Endothelial cell of umbilical vein (primary cell): ENCODE measurements around the gene CHD6.

ENCODE experiments used
- TF ChIP-seq, protein P1 (sequence below), 2 donors: IDR thresholded peaks; 1 replicate in 1 of 2; 2 replicates in 1 of 2; pipeline ENCODE4 v1.5.1; 2011; ENCODE audit warnings: low read length in 2 of 2, mild to moderate bottlenecking in 2 of 2, moderate library complexity in 2 of 2, control low read depth in 1 of 2, inconsistent platforms in 1 of 2, low read depth in 1 of 2; ENCODE audit not compliant: insufficient read depth in 1 of 2; ENCODE audit errors: extremely low read depth in 1 of 2
- TF ChIP-seq, protein P2 (sequence below): IDR thresholded peaks from 2 replicates; pipeline ENCODE4 v1.6.1; 2011; ENCODE audit not compliant: insufficient read depth, insufficient read length

DNA sequence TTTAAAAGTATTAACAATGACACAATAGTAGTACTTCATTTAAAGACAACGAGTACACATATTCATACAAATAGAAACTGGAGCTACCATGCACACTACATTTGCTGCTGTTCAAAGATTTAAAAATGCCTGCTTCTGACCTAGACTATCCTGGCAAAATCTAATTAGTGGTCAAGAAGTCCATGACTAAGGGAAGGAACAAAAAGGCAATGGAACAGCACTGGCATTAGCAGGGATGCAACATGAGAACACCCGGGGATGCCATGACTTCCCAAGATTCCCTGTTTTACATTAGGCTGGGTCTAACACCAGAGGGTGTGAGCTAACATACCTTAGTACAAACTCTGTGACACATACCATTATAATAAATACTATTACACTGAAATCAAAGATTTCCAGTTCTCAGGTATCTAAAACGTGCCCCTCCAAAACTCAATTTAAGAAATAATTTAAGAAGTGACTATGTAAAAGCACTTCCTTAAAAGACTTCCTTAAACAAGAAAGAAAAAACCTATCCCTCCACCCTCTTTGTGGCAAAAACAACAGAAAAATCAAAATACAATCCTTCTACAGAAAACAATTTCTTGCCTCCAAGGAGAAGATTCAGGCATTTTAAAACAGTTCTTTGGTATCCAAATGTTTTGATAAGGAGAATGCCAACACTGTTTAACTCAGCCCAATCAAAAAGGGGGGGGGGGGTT is 25.5 kb downstream of the CHD6 start:
- TF ChIP-seq, protein P1, sequence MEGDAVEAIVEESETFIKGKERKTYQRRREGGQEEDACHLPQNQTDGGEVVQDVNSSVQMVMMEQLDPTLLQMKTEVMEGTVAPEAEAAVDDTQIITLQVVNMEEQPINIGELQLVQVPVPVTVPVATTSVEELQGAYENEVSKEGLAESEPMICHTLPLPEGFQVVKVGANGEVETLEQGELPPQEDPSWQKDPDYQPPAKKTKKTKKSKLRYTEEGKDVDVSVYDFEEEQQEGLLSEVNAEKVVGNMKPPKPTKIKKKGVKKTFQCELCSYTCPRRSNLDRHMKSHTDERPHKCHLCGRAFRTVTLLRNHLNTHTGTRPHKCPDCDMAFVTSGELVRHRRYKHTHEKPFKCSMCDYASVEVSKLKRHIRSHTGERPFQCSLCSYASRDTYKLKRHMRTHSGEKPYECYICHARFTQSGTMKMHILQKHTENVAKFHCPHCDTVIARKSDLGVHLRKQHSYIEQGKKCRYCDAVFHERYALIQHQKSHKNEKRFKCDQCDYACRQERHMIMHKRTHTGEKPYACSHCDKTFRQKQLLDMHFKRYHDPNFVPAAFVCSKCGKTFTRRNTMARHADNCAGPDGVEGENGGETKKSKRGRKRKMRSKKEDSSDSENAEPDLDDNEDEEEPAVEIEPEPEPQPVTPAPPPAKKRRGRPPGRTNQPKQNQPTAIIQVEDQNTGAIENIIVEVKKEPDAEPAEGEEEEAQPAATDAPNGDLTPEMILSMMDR (IDR thresholded peaks at IDR 0.05; ENCODE audit: extremely low read depth in 1 of 2, insufficient read depth in 1 of 2, low read depth in 1 of 2, low read length in 2 of 2), result no peak
- TF ChIP-seq, protein P2, sequence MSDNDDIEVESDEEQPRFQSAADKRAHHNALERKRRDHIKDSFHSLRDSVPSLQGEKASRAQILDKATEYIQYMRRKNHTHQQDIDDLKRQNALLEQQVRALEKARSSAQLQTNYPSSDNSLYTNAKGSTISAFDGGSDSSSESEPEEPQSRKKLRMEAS, result no peak
